Activated T-helper 1 cell treated with anti-CD3 and anti-CD28 coated beads, Interleukin-2, amount 50 U/mL, for 16 hours (primary cell): ENCODE measurements around the gene NRG2.

ENCODE experiments used
- DNase-seq, 2 donors: peaks; one replicate each; pipeline ENCODE4 v3.0.0-alpha.2; 2020; ENCODE audit warnings: low read depth in 1 of 2, low spot score in 1 of 2

NRG2 gene

GRCh38 chr5:139844472-139845145 is 198.5 kb downstream of the NRG2 start:
- DNase-seq, result peak; percentile 41 to 43

- no peak for DNase-seq
These were observed 199.1 kb downstream of the NRG2 start for GRCh38 chr5:139843991-139844390.

- no peak for DNase-seq
These were observed 200.8 kb downstream of the NRG2 start for GRCh38 chr5:139842321-139842720.

GRCh38 chr5:139841549-139841948 is 201.6 kb downstream of the NRG2 start:
- no peak for DNase-seq

- no peak for DNase-seq
These were observed 203.2 kb downstream of the NRG2 start for GRCh38 chr5:139839918-139840317.

GRCh38 chr5:139839232-139839815 is 203.8 kb downstream of the NRG2 start:
- no peak for DNase-seq

GRCh38 chr5:139838381-139839197 is 204.5 kb downstream of the NRG2 start:
- no peak for DNase-seq

- no peak for DNase-seq
These were observed 205.3 kb downstream of the NRG2 start for GRCh38 chr5:139837711-139838380.

- DNase-seq, result no peak
These were observed 206.5 kb downstream of the NRG2 start for GRCh38 chr5:139836469-139837208.

- DNase-seq, result no peak
These were observed 207.4 kb downstream of the NRG2 start for GRCh38 chr5:139835656-139836055.

- DNase-seq, result no peak
These were observed 209.6 kb downstream of the NRG2 start for GRCh38 chr5:139833525-139833924.

- DNase-seq, result no peak
These were observed 211.5 kb downstream of the NRG2 start for GRCh38 chr5:139831624-139832023.

GRCh38 chr5:139829471-139829870 is 213.6 kb downstream of the NRG2 start:
- DNase-seq, result no peak

- DNase-seq, result no peak
These were observed 214.7 kb downstream of the NRG2 start for GRCh38 chr5:139828207-139828895.

- no peak for DNase-seq
These were observed 217.4 kb downstream of the NRG2 start for GRCh38 chr5:139825690-139826089.

- no peak for DNase-seq
These were observed 219.2 kb downstream of the NRG2 start for GRCh38 chr5:139823757-139824355.

- no peak for DNase-seq
These were observed 220.3 kb downstream of the NRG2 start for GRCh38 chr5:139822553-139823425.

GRCh38 chr5:139821806-139822552 is 221.1 kb downstream of the NRG2 start:
- DNase-seq, result no peak
